NCI-H2227 treated with DMSO at 0.1 percent for 48 hours (cell line): ENCODE results near the gene C5.
"Not testable (repeated sequence)": the region's sequence is repeated elsewhere in the genome, so short reads cannot be mapped to it uniquely, and the experiment has no call there.

ENCODE experiments used
- DNase-seq: peaks from one replicate; lab custom pipeline; 2025; lab: John Stamatoyannopoulos, UW

Gene C5

GRCh38 chr9:120979797-120980196 lies 70.3 kb downstream of the C5 start:
- DNase-seq: no peak

GRCh38 chr9:120978987-120979386 lies 71.1 kb downstream of the C5 start:
- no peak for DNase-seq

DNA sequence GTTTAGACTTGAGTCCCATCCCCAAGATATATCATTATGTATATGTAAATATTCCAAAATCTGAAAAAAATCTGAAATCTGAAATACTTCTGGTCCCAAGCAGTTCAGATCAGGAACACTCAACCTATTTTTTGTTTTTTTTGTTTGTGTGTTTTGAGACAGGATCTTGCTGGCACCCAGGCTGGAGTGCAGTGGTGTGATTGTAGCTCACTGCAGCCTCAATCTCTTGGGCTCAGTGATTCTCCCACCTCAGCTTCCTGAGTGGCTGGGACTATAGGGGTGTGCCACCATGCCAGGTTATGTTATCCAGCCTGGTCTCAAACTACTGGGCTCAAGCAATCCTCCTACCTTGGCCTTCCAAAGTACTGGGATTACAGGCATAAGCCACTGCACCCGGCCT lies 72.8 kb downstream of the C5 start:
- DNase-seq: no peak

GRCh38 chr9:120974921-120975320 lies 75.2 kb downstream of the C5 start:
- DNase-seq: no peak

DNA sequence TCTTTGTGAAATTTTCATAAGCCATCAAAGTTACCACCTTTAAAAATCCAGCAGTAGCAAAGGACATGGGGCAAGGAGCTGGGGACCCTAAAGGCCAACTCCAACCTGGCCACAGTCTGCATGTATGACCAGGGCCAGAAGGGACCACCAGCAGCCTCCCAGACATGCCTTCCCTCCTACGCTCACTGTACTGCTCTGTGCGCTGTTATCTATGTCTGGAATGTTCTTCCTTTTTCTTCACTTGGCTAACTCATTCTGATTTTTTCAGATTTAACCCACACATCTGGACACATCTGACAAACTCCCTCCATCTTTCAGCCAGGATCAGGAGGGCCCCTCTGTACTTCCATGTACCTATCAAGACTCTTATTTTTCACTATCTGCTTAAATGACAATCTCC lies 75.9 kb downstream of the C5 start:
- no peak for DNase-seq

GRCh38 chr9:120971938-120972337 lies 78.1 kb downstream of the C5 start:
- no peak for DNase-seq

DNA sequence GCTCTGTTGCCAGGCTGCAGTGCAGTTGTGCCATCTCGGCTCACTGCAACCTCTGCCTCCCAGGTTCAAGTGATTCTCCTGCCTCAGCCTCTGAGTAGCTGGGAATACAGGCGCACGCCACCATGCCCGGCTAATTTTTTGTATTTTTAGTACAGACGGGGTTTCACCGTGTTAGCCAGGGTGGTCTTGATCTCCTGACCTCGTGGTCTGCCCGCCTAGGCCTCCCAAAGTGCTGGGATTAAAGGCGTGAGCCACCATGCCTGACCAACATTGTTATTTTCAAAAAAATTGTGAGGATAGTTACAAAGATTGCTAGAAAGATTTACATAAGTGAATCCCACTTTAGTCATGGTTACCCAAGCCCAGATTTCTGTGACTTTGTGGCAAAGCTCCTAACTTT lies 78.6 kb downstream of the C5 start:
- DNase-seq: not testable (repeated sequence)

DNA sequence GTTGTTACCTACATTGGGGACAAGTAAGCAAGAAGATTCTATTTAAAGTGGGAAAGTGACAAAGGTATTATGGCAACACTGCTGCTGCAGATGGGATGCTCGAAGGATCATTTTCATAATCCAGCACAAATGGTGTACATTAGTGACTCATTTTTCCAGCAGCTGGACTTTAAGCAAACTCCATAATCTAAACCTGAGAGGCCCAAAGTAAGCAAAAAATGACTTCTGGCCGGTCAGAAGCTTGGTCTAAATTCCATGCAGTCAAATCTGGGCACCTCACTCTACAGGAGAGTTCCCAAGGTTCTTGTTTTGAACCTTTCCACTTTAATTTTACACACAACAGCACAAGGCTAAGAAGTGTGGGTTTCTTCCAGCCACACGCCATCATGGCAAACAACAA lies 79.8 kb downstream of the C5 start:
- no peak for DNase-seq

GRCh38 chr9:120966013-120966369 lies 84.1 kb downstream of the C5 start:
- DNase-seq: no peak

GRCh38 chr9:120965344-120966012 lies 84.6 kb downstream of the C5 start:
- DNase-seq: peak; percentile 88

DNA sequence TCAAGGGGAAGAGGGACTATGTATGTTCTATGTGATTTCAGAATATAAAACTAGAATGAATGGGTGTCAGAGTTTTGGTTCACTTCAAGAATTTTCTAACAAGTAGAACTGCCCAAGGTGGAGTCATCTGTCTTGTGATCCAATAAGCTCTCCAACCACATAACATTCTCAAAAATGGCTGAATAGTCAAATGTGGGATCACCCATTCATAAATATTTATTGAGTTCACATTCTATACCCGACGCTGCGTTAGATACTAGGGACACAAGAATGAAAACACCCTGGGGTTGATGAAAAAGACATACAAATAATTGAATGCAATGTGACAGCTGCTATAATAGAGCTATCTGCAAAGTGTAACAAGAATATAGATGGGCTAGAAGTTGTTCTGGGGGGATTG lies 88.1 kb downstream of the C5 start:
- no peak for DNase-seq

DNA sequence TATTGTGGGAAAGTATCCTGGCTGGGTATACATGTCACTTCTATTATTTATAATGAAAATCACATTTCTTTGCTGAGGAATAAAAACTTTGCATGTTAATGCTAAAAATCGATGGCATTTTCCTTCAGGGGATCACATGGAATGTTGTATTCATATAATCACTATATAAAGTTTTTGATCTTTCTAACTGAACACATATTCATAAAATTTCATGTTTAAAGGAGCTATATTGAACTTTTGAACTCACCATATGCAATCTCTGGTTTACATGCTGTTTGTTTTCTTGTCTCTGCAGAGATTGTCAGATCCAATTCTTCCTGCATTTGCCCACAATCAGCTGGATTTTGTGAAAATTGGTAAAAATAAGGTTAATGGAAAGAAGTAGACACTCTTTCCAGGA lies 90.1 kb downstream of the C5 start:
- DNase-seq: no peak

- no peak for DNase-seq
Measured at GRCh38 chr9:120956862-120957261, 93.2 kb downstream of the C5 start.

- DNase-seq: no peak
Measured at GRCh38 chr9:120951960-120952618, 98.0 kb downstream of the C5 start.

DNA sequence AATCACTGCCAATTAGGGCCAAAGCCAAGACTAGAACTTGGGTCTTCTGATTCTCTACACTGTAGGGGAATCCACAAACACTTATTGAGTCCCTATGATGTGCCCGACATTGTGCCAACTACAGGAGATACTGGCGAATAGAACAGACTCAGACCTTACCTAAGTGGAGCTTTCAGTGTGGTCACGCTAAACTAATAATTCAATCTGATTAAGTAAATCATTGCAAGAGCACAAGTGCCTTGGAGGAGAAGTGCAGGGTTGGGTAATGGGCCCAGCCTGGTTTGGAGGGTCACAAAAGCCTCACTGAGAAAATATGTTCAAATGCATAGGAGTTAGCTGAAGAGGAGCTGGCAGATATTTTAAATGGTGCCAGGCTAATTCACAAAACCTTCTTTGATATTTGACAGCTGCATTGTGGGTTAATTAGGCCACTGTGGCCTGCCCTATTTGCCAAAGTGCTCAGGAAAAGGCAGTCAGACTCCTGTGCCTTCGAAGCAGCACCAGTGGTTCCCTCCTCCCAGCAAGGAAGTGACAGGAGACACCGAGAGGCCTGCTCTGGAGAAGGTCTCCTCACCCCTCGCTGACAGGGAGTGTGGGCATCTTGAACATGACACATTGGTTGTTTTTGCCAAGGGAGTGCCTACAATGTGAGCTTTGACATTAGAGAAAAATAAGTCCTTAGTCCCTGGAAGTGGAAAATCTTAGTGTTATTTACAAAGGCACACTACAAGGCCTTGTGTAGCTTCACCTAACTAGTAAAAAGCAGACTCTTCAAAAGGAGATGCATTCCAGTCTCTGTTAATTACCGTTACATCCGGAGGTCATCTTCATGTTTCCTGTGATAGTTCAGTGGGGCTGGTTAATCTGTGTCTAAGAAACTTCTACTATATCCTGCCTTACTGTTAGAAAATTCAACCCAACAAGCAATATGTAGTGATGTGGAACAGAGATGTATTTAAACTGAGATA lies 99.4 kb downstream of the C5 start:
- no peak for DNase-seq

- DNase-seq: no peak
Measured at GRCh38 chr9:120949290-120949689, 100.8 kb downstream of the C5 start.

DNA sequence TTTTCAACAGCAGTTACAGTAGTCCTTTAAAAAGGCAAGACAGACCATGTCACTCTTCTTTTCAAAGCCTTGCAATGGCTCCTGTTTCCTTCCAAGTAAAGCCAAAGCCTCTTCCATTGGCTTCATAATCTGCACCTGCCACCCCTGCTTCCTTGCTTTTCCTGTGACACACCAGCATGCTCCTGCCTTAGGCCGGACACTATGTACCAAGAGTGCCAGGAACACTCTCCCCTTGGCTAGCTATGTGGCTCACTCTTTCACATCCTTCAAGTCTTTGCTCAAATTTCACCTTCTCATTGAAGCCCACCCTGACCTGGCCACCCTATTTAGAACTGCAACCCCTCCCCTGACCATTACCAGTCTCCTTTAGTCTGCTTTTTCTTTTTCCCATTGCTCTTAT lies 101.3 kb downstream of the C5 start:
- no peak for DNase-seq

DNA sequence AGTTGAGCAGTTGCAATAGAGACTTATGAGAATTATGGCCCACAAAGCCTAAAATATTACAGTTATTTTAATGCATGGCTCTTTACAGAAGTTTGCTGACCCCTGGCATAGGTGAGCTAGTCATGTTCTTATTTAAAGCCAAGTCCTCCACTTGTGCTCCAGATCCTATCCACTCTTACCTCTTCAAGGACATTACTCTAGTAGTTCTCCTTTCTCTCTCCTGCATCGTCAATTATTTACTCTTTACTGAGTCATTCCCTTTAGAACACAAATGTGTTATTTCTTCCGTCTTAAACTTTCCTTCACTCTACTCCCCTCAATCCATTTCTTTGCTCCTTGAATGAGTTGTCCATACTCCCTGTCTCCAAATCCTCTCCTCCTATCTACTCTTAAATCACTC lies 102.9 kb downstream of the C5 start:
- no peak for DNase-seq

- DNase-seq: no peak
Measured at GRCh38 chr9:120946259-120946658, 103.8 kb downstream of the C5 start.

DNA sequence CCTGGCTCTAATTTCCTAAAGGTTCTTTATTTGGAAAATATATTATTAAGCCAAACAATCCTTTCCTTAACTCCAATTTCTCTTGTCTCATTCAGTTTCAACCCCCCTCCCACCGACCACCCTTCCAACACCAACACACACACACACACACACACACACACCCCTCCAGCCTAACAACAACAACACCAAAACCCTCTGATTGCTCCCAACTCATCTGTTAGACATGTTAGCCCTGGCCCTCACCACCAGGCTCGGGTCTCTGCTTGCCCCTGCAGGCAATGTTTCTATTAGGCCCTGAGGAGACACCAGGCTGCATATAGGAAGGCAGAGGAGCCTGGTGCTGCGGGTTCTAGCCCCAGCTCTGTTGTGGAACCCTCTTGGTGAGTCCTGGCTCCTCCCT lies 105.1 kb downstream of the C5 start:
- DNase-seq: no peak

GRCh38 chr9:120944434-120944843 lies 105.6 kb downstream of the C5 start:
- no peak for DNase-seq

DNA sequence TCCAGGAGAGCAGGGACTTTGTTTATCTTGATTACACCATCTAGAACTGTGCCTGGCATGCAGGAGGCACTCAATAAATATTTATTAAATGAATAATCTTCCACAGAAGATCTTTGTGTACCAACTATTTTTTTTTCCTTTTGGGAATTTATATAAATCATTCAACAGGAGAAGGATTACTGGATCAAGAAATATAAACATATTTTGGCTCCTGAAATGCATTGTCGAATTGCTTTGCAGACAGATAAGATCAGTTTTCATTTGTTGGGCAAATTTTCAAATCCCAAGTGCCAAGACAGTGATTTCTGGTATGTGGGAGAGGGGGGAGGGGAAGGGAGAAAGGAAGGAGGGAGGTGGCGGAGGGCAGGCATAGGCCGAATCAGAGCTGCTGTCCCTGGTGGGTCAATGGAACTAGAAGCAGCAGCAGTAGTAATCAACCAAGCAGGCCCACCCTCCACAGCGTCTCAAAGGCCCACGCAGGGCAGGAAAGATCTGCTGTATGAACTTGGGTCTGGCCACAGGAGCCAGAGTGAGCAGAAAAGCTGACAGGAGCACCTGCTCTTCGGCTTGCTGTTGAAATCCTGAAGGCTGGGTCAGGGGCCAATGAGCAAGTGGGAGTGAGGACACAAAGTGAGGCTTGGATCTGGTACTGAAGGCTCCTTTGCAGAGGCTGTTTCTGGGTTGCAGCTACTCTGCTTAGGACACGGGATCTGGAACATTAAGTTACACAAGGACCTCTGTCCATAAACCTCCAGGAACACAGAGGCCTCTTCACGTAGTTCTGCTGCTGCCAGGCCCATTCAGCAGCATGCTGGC lies 107.7 kb downstream of the C5 start:
- DNase-seq: no peak
